A549 (cell line): ENCODE measurements around the gene AEBP1. TPM values are rescaled to one million over a fixed set of nuclear protein-coding genes. Genes with fewer than 3 reads are reported as not detected.

Source experiments
- ATAC-seq, 2 experiments: fragments of 200-7000 bp in 1 of 2; fragments of >200 bp in 1 of 2; cut with Nextera tagmentation in 1 of 2; cut with Tn5 transposase in 1 of 2; 3 replicates each; pipeline versions ENCODE4 v1.8.0 to v1.9.1; 2018 to 2020; ENCODE audit warnings: mild to moderate bottlenecking in 1 of 2, moderate library complexity in 1 of 2
- CTCF ChIA-PET: fragments of 300-600 bp; sonication (Branson Sonifier 250); formaldehyde crosslinking; extraction: SDS; loops from one replicate; lab custom pipeline; 2021; ENCODE audit warnings: antibody characterized with exemption, inconsistent platforms; lab: Yijun Ruan, JAX
- POLR2A ChIA-PET: fragments of 350-600 bp; formaldehyde crosslinking; extraction: SDS; loops from one replicate; lab custom pipeline; 2021; ENCODE audit warnings: antibody characterized with exemption, inconsistent platforms; lab: Yijun Ruan, JAX
- DNase-seq, 2 experiments: peaks; one replicate each; pipeline versions ENCODE4 v3.0.0 to v3.0.0-alpha.2; 2011 to 2016; ENCODE audit warnings: low read depth in 1 of 2, low spot score in 1 of 2
- FAIRE-seq: peaks from 2 replicates; lab custom pipeline; 2011; peaks lifted over from hg19 to GRCh38; lab: Jason Lieb, UNC
- H3K27ac ChIP-seq, 2 experiments: fragments of >200 bp; sonication (Bioruptor Twin); formaldehyde crosslinking; 3 replicates each; pipeline ENCODE4 v1.5.1; 2016 to 2017
- H3K4me1 ChIP-seq: fragments of >200 bp; sonication (Bioruptor Twin); formaldehyde crosslinking; 3 replicates; pipeline ENCODE4 v1.6.1; 2016
- H3K4me2 ChIP-seq: fragments of >200 bp; sonication (Bioruptor Twin); formaldehyde crosslinking; 3 replicates; pipeline ENCODE4 v1.6.1; 2016
- H3K4me3 ChIP-seq: fragments of >200 bp; sonication (Bioruptor Twin); formaldehyde crosslinking; 3 replicates; pipeline ENCODE4 v1.5.1; 2016
- H3K9me3 ChIP-seq: fragments of >200 bp; sonication (Bioruptor Twin); formaldehyde crosslinking; 3 replicates; pipeline ENCODE4 v1.6.1; 2016
- ATOH8 ChIP-seq: fragments of 250-450 bp; sonication (Bioruptor Pico); IDR thresholded peaks from 2 replicates; pipeline ENCODE4 v1.5.0; 2020; ENCODE audit warnings: low read depth, mild to moderate bottlenecking, moderate library complexity
- BCL3 ChIP-seq: fragments of >200 bp; sonication (Bioruptor Twin); formaldehyde crosslinking; IDR thresholded peaks from 3 replicates; pipeline ENCODE4 v1.6.1; 2016
- CBX2 ChIP-seq: fragments of 200-600 bp; sonication (generic); IDR thresholded peaks from 2 replicates; pipeline ENCODE4 v1.6.1; 2016; ENCODE audit warnings: low read depth, mild to moderate bottlenecking, borderline replicate concordance
- CEBPB ChIP-seq, 2 experiments: fragments of >200 bp in 1 of 2; sonication (Bioruptor Twin) in 1 of 2; formaldehyde crosslinking in 1 of 2; IDR thresholded peaks; 2 replicates each; pipeline ENCODE4 v1.6.1; 2012 to 2016
- CHD4 ChIP-seq: fragments of 200-600 bp; sonication (generic); IDR thresholded peaks from 2 replicates; pipeline ENCODE4 v1.6.1; 2016; ENCODE audit warnings: antibody characterized with exemption, mild to moderate bottlenecking, borderline replicate concordance
- E2F6 ChIP-seq: IDR thresholded peaks from 2 replicates; pipeline ENCODE4 v1.6.1; 2012; ENCODE audit warnings: low read depth, borderline replicate concordance
- EHF ChIP-seq: fragments of 250-450 bp; sonication (Bioruptor Pico); IDR thresholded peaks from 2 replicates; pipeline ENCODE4 v1.5.0; 2020; ENCODE audit warnings: mild to moderate bottlenecking
- EP300 ChIP-seq, 2 experiments: fragments of >200 bp; sonication (Bioruptor Twin); formaldehyde crosslinking; IDR thresholded peaks; 2 replicates in 1 of 2; 3 replicates in 1 of 2; pipeline ENCODE4 v1.6.1; 2016 to 2017
- HOXB13 ChIP-seq: fragments of 250-450 bp; sonication (Bioruptor Pico); IDR thresholded peaks from 2 replicates; pipeline ENCODE4 v1.5.0; 2020; ENCODE audit warnings: low read depth, mild to moderate bottlenecking, moderate library complexity
- JUN ChIP-seq, 2 experiments: fragments of >200 bp; sonication (Bioruptor Twin); formaldehyde crosslinking; IDR thresholded peaks; 2 replicates in 1 of 2; 3 replicates in 1 of 2; pipeline ENCODE4 v1.6.1; 2016 to 2017
- KDM1A ChIP-seq: fragments of 200-600 bp; sonication (generic); IDR thresholded peaks from 2 replicates; pipeline ENCODE4 v1.6.1; 2016; ENCODE audit warnings: low read depth, mild to moderate bottlenecking
- KDM5A ChIP-seq: fragments of 200-600 bp; sonication (generic); IDR thresholded peaks from 2 replicates; pipeline ENCODE4 v1.6.1; 2016; ENCODE audit warnings: antibody characterized with exemption, mild to moderate bottlenecking
- MAZ ChIP-seq: fragments of 150-350 bp; IDR thresholded peaks from 2 replicates; pipeline ENCODE4 v1.6.1; 2014; ENCODE audit warnings: antibody characterized with exemption, low read depth, low read length, borderline replicate concordance
- NFE2L2 ChIP-seq: fragments of 150-350 bp; conservative IDR thresholded peaks from 2 replicates; pipeline ENCODE4 v1.6.1; 2014; ENCODE audit warnings: low read length
- NPAS2 ChIP-seq: fragments of 250-450 bp; sonication (Bioruptor Pico); IDR thresholded peaks from 2 replicates; pipeline ENCODE4 v1.8.0; 2022; ENCODE audit warnings: mild to moderate bottlenecking, moderate library complexity, borderline replicate concordance
- PHF8 ChIP-seq: fragments of 200-600 bp; sonication (generic); IDR thresholded peaks from 2 replicates; pipeline ENCODE4 v1.6.1; 2016; ENCODE audit warnings: low read depth, mild to moderate bottlenecking, antibody characterized with exemption, moderate library complexity, borderline replicate concordance
- POLR2A ChIP-seq: IDR thresholded peaks from 2 replicates; pipeline ENCODE4 v1.6.1; 2012; ENCODE audit warnings: mild to moderate bottlenecking, low read length
- RFX5 ChIP-seq: fragments of 450-650 bp; IDR thresholded peaks from 2 replicates; pipeline ENCODE4 v1.7.1; 2014; ENCODE audit warnings: antibody characterized with exemption, mild to moderate bottlenecking, moderate library complexity
- ZSCAN20 ChIP-seq: fragments of 250-450 bp; sonication (Bioruptor Pico); IDR thresholded peaks from 2 replicates; pipeline ENCODE4 v1.8.0; 2022; ENCODE audit warnings: mild to moderate bottlenecking, moderate library complexity
- WGBS: methylation state at CpG from one replicate; pipeline ENCODE4 v1.1.6; 2017; ENCODE audit errors: missing lambda C conversion rate; 5-methylcytosine and 5-hydroxymethylcytosine counted together
- polyA plus RNA-seq, 4 experiments: library from polyadenylated mRNA; depleted of rRNA in 3 of 4; stranded (reverse); fragments of >200 nt; fragmentation: RNase III in 1 of 4; extraction: RNeasy Plus Mini Kit Qiagen cat#74134 plus additional on column Dnase treatment in 1 of 4; gene quantifications; 2 replicates in 3 of 4; 3 replicates in 1 of 4; pipeline ENCODE4 v1.2.3, GENCODE V29; 2011 to 2017
- TF ChIP-seq, protein P1 (sequence below): IDR thresholded peaks from 2 replicates; pipeline ENCODE4 v1.6.1; 2012
- TF ChIP-seq, protein P2 (sequence below): fragments of >200 bp; sonication (Bioruptor Twin); formaldehyde crosslinking; IDR thresholded peaks from 3 replicates; pipeline ENCODE4 v1.5.1; 2016
- TF ChIP-seq, protein P3 (sequence below): fragments of 250-450 bp; sonication (Bioruptor Pico); IDR thresholded peaks from 2 replicates; pipeline ENCODE4 v1.5.0; 2021; ENCODE audit warnings: mild to moderate bottlenecking, moderate library complexity, borderline replicate concordance
- TF ChIP-seq, protein P4 (sequence below): IDR thresholded peaks from 2 replicates; pipeline ENCODE4 v1.6.1; 2012

AEBP1 gene
- polyA plus RNA-seq, 2 of the 4 experiments (the other 2 are of a cell fraction) = not detected

GRCh38 chr7:44082541-44083207 lies 21.5 kb upstream of the AEBP1 start:
- 2% methylated on average over 41 of the region's 54 CpGs for WGBS

GRCh38 chr7:44083796-44084195 lies 20.3 kb upstream of the AEBP1 start:
- Histone ChIP-seq H3K4me1 (peaks cover 8% of the 10 kb centered on the region; the same call in 2 of the 3 replicates), H3K27ac (no peak overlapping the region), H3K9me3 (no peaks in the 10 kb centered on the region), H3K4me2 (no peak overlapping the region), H3K4me3 (no peak overlapping the region)
- DNase-seq = no peak
- ATAC-seq = no peak
- no peak for FAIRE-seq
- POLR2A ChIA-PET = no interaction called here
- CTCF ChIA-PET = no interaction called here
- 93% methylated on average over 3 of the region's 3 CpGs for WGBS
- TF ChIP-seq, protein P1, sequence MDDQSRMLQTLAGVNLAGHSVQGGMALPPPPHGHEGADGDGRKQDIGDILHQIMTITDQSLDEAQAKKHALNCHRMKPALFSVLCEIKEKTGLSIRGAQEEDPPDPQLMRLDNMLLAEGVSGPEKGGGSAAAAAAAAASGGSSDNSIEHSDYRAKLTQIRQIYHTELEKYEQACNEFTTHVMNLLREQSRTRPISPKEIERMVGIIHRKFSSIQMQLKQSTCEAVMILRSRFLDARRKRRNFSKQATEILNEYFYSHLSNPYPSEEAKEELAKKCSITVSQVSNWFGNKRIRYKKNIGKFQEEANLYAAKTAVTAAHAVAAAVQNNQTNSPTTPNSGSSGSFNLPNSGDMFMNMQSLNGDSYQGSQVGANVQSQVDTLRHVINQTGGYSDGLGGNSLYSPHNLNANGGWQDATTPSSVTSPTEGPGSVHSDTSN = no peak
- TF ChIP-seq NFE2L2 = no peak
- TF ChIP-seq, protein P2, sequence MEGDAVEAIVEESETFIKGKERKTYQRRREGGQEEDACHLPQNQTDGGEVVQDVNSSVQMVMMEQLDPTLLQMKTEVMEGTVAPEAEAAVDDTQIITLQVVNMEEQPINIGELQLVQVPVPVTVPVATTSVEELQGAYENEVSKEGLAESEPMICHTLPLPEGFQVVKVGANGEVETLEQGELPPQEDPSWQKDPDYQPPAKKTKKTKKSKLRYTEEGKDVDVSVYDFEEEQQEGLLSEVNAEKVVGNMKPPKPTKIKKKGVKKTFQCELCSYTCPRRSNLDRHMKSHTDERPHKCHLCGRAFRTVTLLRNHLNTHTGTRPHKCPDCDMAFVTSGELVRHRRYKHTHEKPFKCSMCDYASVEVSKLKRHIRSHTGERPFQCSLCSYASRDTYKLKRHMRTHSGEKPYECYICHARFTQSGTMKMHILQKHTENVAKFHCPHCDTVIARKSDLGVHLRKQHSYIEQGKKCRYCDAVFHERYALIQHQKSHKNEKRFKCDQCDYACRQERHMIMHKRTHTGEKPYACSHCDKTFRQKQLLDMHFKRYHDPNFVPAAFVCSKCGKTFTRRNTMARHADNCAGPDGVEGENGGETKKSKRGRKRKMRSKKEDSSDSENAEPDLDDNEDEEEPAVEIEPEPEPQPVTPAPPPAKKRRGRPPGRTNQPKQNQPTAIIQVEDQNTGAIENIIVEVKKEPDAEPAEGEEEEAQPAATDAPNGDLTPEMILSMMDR = no peak
- no peak for TF ChIP-seq MAZ
- no peak for TF ChIP-seq CHD4
- TF ChIP-seq, protein P3, sequence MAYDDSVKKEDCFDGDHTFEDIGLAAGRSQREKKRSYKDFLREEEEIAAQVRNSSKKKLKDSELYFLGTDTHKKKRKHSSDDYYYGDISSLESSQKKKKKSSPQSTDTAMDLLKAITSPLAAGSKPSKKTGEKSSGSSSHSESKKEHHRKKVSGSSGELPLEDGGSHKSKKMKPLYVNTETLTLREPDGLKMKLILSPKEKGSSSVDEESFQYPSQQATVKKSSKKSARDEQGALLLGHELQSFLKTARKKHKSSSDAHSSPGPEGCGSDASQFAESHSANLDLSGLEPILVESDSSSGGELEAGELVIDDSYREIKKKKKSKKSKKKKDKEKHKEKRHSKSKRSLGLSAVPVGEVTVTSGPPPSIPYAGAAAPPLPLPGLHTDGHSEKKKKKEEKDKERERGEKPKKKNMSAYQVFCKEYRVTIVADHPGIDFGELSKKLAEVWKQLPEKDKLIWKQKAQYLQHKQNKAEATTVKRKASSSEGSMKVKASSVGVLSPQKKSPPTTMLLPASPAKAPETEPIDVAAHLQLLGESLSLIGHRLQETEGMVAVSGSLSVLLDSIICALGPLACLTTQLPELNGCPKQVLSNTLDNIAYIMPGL = no peak
- no peak for TF ChIP-seq KDM5A
- no peak for TF ChIP-seq CEBPB (IDR thresholded peaks at IDR 0.05)
- TF ChIP-seq KDM1A = no peak
- no peak for TF ChIP-seq CBX2
- no peak for TF ChIP-seq EP300 (IDR thresholded peaks at IDR 0.05)

More at GRCh38 chr7:44082541-44083207, 21.5 kb upstream of the AEBP1 start:
- peak; percentile 69; the same call in 1 of the 2 replicates for TF ChIP-seq E2F6
- no peak for TF ChIP-seq NFE2L2
- TF ChIP-seq HOXB13 (CRISPR knock-in tag) = no peak
- no peak for TF ChIP-seq NPAS2 (CRISPR knock-in tag)
- 0 out of 3 replicates have a peak, but pooled peaks have one; percentile 2 for TF ChIP-seq BCL3
- TF ChIP-seq RFX5 = no peak
- TF ChIP-seq EHF (CRISPR knock-in tag) = 0 out of 2 replicates have a peak, but pooled peaks have one; percentile 24
- peak; percentile 82 for TF ChIP-seq POLR2A
- TF ChIP-seq, protein P3 = no peak
- 0 out of 5 replicates have a peak, but pooled peaks of 1 of the 2 experiments have one; percentile 24 for TF ChIP-seq JUN (IDR thresholded peaks at IDR 0.05)
- no peak for TF ChIP-seq CBX2
- TF ChIP-seq ZSCAN20 (CRISPR knock-in tag) = 0 out of 2 replicates have a peak, but pooled peaks have one; percentile 42
- peak; percentile 88 for TF ChIP-seq PHF8
- TF ChIP-seq, protein P4, sequence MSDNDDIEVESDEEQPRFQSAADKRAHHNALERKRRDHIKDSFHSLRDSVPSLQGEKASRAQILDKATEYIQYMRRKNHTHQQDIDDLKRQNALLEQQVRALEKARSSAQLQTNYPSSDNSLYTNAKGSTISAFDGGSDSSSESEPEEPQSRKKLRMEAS = peak; percentile 55; the same call in 1 of the 2 replicates
- TF ChIP-seq ATOH8 (CRISPR knock-in tag) = 0 out of 2 replicates have a peak, but pooled peaks have one; percentile 29
- TF ChIP-seq, all 56 proteins: peak for 9
- CTCF ChIA-PET = no interaction called here
- Histone ChIP-seq H3K27ac (peak overlapping the region; percentile 71 to 94), H3K9me3 (no peaks in the 10 kb centered on the region), H3K4me2 (peak overlapping the region; percentile 72), H3K4me1 (peaks cover 5% of the 10 kb centered on the region; the same call in 2 of the 3 replicates), H3K4me3 (peak overlapping the region; percentile 51)
- FAIRE-seq (no peak), DNase-seq (peak; percentile 97 to 98), ATAC-seq (peak; percentile 94 to 98)
- POLR2A ChIA-PET = no interaction called here
